ENCODE measurements around the gene SYNJ2. TPM values are rescaled to one million over a fixed set of nuclear protein-coding genes. Genes with fewer than 3 reads are reported as not detected.
A peak's percentile ranks its signal among the peaks of the same experiment; 100 is the strongest.

Gene SYNJ2
- polyA plus RNA-seq, 1 experiment = 40.8 TPM

GRCh38 chr6:158056355-158056754 is 74.7 kb downstream of the SYNJ2 start:
- POLR2A ChIA-PET = interaction anchor here (0.6 to 0.9 kb wide), 2 partner anchors 10 to 16 kb away, joined by 3 to 4 read pairs; no protein-coding TSS in a partner anchor
- H3K4me3 ChIP-seq (ENCODE audit: low read depth, low read length) = no peak overlapping the region
- H3K9me3 ChIP-seq (ENCODE audit: control insufficient read depth, insufficient read depth, low read length) = no peaks in the 10 kb centered on the region; the same call in 1 of the 2 replicates
- H3K27me3 ChIP-seq (ENCODE audit: control insufficient read depth, insufficient read depth, low read length) = no peaks in the 10 kb centered on the region
- TF ChIP-seq CTCF (IDR thresholded peaks at IDR 0.05; ENCODE audit: low read depth, low read length) = no peak
- CTCF ChIA-PET = interaction anchor here (10.1 kb wide), 1 partner anchor 15 kb away, joined by 62 read pairs; no protein-coding TSS in a partner anchor
- DNase-seq (ENCODE audit: low read depth, low spot score) = no peak
- H3K27ac ChIP-seq (ENCODE audit: low read depth, low read length) = peak overlapping the region; percentile 98

GRCh38 chr6:158056804-158057203 is 75.1 kb downstream of the SYNJ2 start:
- ChIA-PET CTCF (interaction anchor here (10.1 kb wide), 1 partner anchor 15 kb away, joined by 62 read pairs; no protein-coding TSS in a partner anchor), POLR2A (interaction anchor here (0.6 to 0.9 kb wide), 4 partner anchors 9 to 16 kb away, joined by 3 to 7 read pairs (median 4); no protein-coding TSS in a partner anchor)
- no peak for DNase-seq (ENCODE audit: low read depth, low spot score)
- Histone ChIP-seq H3K27ac (ENCODE audit: low read depth, low read length) (peak overlapping the region; percentile 98), H3K4me3 (ENCODE audit: low read depth, low read length) (no peak overlapping the region), H3K9me3 (ENCODE audit: control insufficient read depth, insufficient read depth, low read length) (no peaks in the 10 kb centered on the region; the same call in 1 of the 2 replicates), H3K27me3 (ENCODE audit: control insufficient read depth, insufficient read depth, low read length) (no peaks in the 10 kb centered on the region)
- no peak for TF ChIP-seq CTCF (IDR thresholded peaks at IDR 0.05; ENCODE audit: low read depth, low read length)

DNA sequence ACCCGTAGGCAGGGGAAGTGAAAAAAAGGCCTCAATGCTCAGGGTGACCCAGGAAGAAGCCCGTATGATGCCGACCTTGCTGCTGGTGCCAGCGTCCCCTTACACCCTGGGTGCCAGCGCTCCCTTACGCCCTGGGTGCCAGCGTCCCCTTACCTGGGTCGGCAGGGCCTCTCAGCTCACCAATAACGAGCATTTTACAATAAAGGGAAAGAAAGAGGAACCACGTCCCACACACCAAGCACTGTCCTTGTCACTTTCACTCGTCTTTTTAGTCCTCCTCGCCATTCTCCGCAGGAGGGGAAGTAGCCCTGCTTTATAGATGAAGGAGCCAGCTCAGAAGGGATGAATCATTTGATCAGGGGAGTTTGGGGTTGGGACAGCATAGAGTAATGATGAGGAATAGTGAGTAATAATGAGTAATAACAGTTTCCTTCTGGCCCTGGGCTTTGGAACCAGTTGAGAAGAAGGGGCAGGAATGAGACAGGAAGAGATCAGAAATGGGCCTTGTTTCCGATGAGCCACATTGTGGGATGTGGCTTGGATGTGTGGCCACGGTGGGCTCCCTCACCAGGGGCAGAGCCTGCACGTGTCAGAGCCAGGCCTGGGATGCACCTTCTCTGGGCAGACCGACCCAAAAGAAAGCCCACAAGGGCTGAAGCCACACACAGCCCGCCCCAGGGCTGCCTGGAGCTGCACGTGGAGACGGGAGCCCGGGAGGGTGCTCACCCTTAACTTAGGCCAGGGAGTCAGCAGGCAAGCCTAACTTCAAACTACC is 75.7 kb downstream of the SYNJ2 start:
- Histone ChIP-seq H3K27me3 (ENCODE audit: control insufficient read depth, insufficient read depth, low read length) (no peaks in the 10 kb centered on the region), H3K4me3 (ENCODE audit: low read depth, low read length) (no peak overlapping the region), H3K27ac (ENCODE audit: low read depth, low read length) (peak overlapping the region; percentile 98), H3K9me3 (ENCODE audit: control insufficient read depth, insufficient read depth, low read length) (peaks cover 5% of the 10 kb centered on the region; the same call in 1 of the 2 replicates)
- no peak for TF ChIP-seq CTCF (IDR thresholded peaks at IDR 0.05; ENCODE audit: low read depth, low read length)
- peak; percentile 78 for DNase-seq (ENCODE audit: low read depth, low spot score)
- CTCF ChIA-PET = interaction anchor here (10.1 kb wide), 1 partner anchor 14 kb away, joined by 62 read pairs; no protein-coding TSS in a partner anchor
- POLR2A ChIA-PET = interaction anchor here (0.6 to 0.9 kb wide), 3 partner anchors 10 to 17 kb away, joined by 4 to 7 read pairs (median 4); no protein-coding TSS in a partner anchor

DNA sequence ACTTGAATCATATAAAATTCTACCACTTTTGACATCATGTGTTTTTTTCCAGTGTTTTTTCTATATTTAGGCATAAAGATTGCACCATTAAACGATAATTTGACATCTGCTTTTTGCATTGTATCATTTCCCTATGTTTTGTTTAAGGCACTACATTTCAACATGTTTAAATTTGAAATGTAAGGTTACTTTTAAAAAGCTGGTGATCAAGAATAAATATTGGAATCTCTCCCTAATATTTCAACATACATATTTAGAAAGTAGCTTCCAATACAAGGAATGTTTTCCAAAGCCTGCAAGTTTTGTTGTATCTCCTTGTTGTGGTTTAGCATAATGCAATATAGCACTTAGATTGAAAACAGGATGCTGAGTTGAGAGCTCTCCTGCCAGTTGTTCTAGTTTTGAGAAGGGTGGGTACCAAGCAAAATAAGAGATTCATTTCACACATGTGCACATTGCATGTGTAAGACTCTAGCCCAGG is 76.5 kb downstream of the SYNJ2 start:
- DNase-seq (ENCODE audit: low read depth, low spot score) = no peak
- no peaks in the 10 kb centered on the region for H3K27me3 ChIP-seq (ENCODE audit: control insufficient read depth, insufficient read depth, low read length)
- POLR2A ChIA-PET = interaction anchor here (0.6 to 0.8 kb wide), 2 partner anchors 9 to 28 kb away, joined by 3 to 4 read pairs; no protein-coding TSS in a partner anchor
- peaks cover 5% of the 10 kb centered on the region; the same call in 1 of the 2 replicates for H3K9me3 ChIP-seq (ENCODE audit: control insufficient read depth, insufficient read depth, low read length)
- H3K27ac ChIP-seq (ENCODE audit: low read depth, low read length) = no peak overlapping the region
- H3K4me3 ChIP-seq (ENCODE audit: low read depth, low read length) = no peak overlapping the region
- CTCF ChIA-PET = interaction anchor here (1.2 to 10.1 kb wide), 2 partner anchors 13 to 25 kb away, joined by 3 to 62 read pairs; no protein-coding TSS in a partner anchor
- TF ChIP-seq CTCF (IDR thresholded peaks at IDR 0.05; ENCODE audit: low read depth, low read length) = no peak

Measured in AG04450 (cell line).